ENCODE measurements around the gene ADO. TPM values are rescaled to one million over a fixed set of nuclear protein-coding genes. Genes with fewer than 3 reads are reported as not detected.

The ADO gene
- total and polyA plus RNA-seq, 9 of the 15 experiments (the other 6 are each of a cell fraction or from before 2014, with no cell fraction given) = 3.0 to 20.0 (median 16.1) TPM

DNA sequence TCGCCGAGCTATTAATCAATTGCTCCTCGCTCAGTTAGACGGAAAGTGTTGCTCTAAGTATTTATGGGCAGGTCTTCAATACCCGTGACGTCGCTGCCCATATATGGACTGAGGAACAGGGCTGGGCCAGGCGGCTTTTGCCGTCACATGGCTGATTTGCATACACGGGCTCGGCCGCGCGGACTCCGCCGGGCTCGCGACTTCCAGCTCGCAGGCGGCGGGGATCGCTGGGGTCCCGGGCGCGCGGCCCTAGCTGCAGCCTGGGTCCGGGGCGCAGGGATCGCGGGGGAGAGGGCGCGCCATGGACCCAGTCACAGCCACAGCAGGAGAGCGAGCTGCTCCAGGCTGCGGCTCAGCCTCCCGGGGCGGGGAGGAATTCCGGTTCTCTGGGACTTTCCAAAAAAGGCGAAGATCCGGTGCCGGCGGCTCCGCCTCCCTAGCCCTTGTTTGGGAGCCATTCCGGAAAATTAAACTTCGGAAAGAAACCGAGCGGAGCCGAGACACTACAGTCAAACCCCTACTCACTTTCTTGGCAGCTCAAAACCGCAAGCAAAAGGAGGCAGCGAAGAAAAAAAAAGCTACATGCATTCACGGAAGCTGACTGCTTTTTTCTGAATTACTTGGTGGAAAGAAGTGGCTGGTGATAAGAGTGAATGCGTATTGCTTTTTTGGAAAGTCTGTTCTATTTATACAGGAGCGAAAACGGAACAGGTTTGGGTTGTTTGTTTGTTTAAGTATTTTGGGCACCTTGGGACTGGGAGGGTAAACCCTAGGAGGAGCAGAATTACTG, 12.0 kb downstream of the ADO start, which contains the start of gene EGR2 (continued):
- TF ChIP-seq, protein P1, sequence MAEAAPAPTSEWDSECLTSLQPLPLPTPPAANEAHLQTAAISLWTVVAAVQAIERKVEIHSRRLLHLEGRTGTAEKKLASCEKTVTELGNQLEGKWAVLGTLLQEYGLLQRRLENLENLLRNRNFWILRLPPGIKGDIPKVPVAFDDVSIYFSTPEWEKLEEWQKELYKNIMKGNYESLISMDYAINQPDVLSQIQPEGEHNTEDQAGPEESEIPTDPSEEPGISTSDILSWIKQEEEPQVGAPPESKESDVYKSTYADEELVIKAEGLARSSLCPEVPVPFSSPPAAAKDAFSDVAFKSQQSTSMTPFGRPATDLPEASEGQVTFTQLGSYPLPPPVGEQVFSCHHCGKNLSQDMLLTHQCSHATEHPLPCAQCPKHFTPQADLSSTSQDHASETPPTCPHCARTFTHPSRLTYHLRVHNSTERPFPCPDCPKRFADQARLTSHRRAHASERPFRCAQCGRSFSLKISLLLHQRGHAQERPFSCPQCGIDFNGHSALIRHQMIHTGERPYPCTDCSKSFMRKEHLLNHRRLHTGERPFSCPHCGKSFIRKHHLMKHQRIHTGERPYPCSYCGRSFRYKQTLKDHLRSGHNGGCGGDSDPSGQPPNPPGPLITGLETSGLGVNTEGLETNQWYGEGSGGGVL (CRISPR knock-in tag; IDR thresholded peaks at IDR 0.05) = no peak
- TF ChIP-seq COPS2 (conservative IDR thresholded peaks at IDR 0.05) (no peak), ARID1B (IDR thresholded peaks at IDR 0.05) (no peak), HCFC1 (IDR thresholded peaks at IDR 0.05; ENCODE audit: low read depth, low read length) (no peak), THRAP3 (IDR thresholded peaks at IDR 0.05; ENCODE audit: borderline replicate concordance) (no peak), NFIX (CRISPR knock-in tag; IDR thresholded peaks at IDR 0.05; ENCODE audit: low read depth) (no peak), DACH1 (IDR thresholded peaks at IDR 0.05; ENCODE audit: partially characterized antibody) (no peak), SP1 (CRISPR knock-in tag; IDR thresholded peaks at IDR 0.05) (no peak), POLR2AphosphoS5 (IDR thresholded peaks at IDR 0.05; ENCODE audit: control insufficient read depth, insufficient read depth, low read depth, low read length) (no peak), CC2D1A (IDR thresholded peaks at IDR 0.05) (no peak), HDAC6 (IDR thresholded peaks at IDR 0.05; ENCODE audit: low read depth, low read length) (no peak), ZNF24 (IDR thresholded peaks at IDR 0.05) (no peak), E2F3 (CRISPR knock-in tag; IDR thresholded peaks at IDR 0.05) (no peak), TCF7L2 (IDR thresholded peaks at IDR 0.05; ENCODE audit: low read depth, low read length) (no peak), ELF4 (CRISPR knock-in tag; IDR thresholded peaks at IDR 0.05) (no peak), ZZZ3 (IDR thresholded peaks at IDR 0.05) (no peak), EHMT2 (IDR thresholded peaks at IDR 0.05) (no peak), CHCHD3 (CRISPR knock-in tag; IDR thresholded peaks at IDR 0.05) (no peak), BCL6 (CRISPR knock-in tag; IDR thresholded peaks at IDR 0.05) (no peak), CEBPG (CRISPR knock-in tag; IDR thresholded peaks at IDR 0.05) (no peak), CEBPG (tag; conservative IDR thresholded peaks at IDR 0.05 in 1 of 2, IDR thresholded peaks at IDR 0.05 in 1 of 2) (no peak), XRCC3 (IDR thresholded peaks at IDR 0.05) (no peak)
- TF ChIP-seq, protein P2, sequence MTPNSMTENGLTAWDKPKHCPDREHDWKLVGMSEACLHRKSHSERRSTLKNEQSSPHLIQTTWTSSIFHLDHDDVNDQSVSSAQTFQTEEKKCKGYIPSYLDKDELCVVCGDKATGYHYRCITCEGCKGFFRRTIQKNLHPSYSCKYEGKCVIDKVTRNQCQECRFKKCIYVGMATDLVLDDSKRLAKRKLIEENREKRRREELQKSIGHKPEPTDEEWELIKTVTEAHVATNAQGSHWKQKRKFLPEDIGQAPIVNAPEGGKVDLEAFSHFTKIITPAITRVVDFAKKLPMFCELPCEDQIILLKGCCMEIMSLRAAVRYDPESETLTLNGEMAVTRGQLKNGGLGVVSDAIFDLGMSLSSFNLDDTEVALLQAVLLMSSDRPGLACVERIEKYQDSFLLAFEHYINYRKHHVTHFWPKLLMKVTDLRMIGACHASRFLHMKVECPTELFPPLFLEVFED (CRISPR knock-in tag; conservative IDR thresholded peaks at IDR 0.05) = no peak
- TF ChIP-seq, protein P3, sequence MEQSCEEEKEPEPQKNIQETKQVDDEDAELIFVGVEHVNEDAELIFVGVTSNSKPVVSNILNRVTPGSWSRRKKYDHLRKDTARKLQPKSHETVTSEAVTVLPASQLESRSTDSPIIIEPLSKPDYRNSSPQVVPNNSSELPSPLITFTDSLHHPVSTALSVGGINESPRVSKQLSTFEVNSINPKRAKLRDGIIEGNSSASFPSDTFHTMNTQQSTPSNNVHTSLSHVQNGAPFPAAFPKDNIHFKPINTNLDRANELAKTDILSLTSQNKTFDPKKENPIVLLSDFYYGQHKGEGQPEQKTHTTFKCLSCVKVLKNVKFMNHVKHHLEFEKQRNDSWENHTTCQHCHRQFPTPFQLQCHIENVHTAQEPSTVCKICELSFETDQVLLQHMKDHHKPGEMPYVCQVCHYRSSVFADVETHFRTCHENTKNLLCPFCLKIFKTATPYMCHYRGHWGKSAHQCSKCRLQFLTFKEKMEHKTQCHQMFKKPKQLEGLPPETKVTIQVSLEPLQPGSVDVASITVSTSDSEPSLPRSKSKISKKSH (CRISPR knock-in tag; IDR thresholded peaks at IDR 0.05) = no peak
- TF ChIP-seq, protein P4, sequence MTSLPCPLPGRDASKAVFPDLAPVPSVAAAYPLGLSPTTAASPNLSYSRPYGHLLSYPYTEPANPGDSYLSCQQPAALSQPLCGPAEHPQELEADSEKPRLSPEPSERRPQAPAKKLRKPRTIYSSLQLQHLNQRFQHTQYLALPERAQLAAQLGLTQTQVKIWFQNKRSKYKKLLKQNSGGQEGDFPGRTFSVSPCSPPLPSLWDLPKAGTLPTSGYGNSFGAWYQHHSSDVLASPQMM (CRISPR knock-in tag; IDR thresholded peaks at IDR 0.05) = no peak
- TF ChIP-seq, protein P5, sequence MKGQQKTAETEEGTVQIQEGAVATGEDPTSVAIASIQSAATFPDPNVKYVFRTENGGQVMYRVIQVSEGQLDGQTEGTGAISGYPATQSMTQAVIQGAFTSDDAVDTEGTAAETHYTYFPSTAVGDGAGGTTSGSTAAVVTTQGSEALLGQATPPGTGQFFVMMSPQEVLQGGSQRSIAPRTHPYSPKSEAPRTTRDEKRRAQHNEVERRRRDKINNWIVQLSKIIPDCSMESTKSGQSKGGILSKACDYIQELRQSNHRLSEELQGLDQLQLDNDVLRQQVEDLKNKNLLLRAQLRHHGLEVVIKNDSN (CRISPR knock-in tag; IDR thresholded peaks at IDR 0.05) = peak; percentile 89

Data from K562 (cell line).